ENCODE results near the gene EXOC1. TPM values are rescaled to one million over a fixed set of nuclear protein-coding genes. Genes with fewer than 3 reads are reported as not detected.

EXOC1 gene
- total and polyA plus RNA-seq, 12 donors = 14.2 to 44.2 (median 29.2) TPM

- Histone ChIP-seq H3K4me1 (replicated peaks in 1 of 2) (peaks cover 17 to 25% of the 10 kb centered on the region in 2 donors), H3K27ac (peak overlapping the region in 3 of 5 donors; percentile 46 to 61 (median 53)), H3K9me3 (replicated peaks in 1 of 3) (no peaks in the 10 kb centered on the region), H3K4me3 (no peak overlapping the region), H3K27me3 (no peaks in the 10 kb centered on the region), H3K36me3 (replicated peaks in 1 of 2) (peaks cover 0 to 16% of the 10 kb centered on the region in 2 donors)
- 33 to 44% (median 34%) methylated on average over 2 of the region's 2 CpGs for WGBS, 4 donors
- DNase-seq = no peak
- TF ChIP-seq, protein P1, sequence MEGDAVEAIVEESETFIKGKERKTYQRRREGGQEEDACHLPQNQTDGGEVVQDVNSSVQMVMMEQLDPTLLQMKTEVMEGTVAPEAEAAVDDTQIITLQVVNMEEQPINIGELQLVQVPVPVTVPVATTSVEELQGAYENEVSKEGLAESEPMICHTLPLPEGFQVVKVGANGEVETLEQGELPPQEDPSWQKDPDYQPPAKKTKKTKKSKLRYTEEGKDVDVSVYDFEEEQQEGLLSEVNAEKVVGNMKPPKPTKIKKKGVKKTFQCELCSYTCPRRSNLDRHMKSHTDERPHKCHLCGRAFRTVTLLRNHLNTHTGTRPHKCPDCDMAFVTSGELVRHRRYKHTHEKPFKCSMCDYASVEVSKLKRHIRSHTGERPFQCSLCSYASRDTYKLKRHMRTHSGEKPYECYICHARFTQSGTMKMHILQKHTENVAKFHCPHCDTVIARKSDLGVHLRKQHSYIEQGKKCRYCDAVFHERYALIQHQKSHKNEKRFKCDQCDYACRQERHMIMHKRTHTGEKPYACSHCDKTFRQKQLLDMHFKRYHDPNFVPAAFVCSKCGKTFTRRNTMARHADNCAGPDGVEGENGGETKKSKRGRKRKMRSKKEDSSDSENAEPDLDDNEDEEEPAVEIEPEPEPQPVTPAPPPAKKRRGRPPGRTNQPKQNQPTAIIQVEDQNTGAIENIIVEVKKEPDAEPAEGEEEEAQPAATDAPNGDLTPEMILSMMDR (IDR thresholded peaks at IDR 0.05) = no peak
- TF ChIP-seq POLR2A (IDR thresholded peaks at IDR 0.05) = no peak
- intact Hi-C loops (cut with DNase I) = no loop called here
Measured at GRCh38 chr4:55865228-55865806, 11.9 kb downstream of the EXOC1 start.

GRCh38 chr4:55866290-55866907 lies 13.0 kb downstream of the EXOC1 start:
- peak in 1 of 7 donors; percentile 17 for DNase-seq
- Histone ChIP-seq H3K27me3 (no peaks in the 10 kb centered on the region), H3K36me3 (replicated peaks in 1 of 2) (peaks cover 0 to 22% of the 10 kb centered on the region in 2 donors), H3K9me3 (replicated peaks in 1 of 3) (no peaks in the 10 kb centered on the region), H3K4me1 (replicated peaks in 1 of 2) (peaks cover 17 to 25% of the 10 kb centered on the region in 2 donors), H3K4me3 (no peak overlapping the region), H3K27ac (peak overlapping the region in 3 of 5 donors; percentile 31 to 61 (median 46))
- intact Hi-C loops (cut with DNase I) = no loop called here
- TF ChIP-seq, protein P1 (IDR thresholded peaks at IDR 0.05) = no peak
- no peak for TF ChIP-seq POLR2A (IDR thresholded peaks at IDR 0.05)
- 47 to 56% (median 52%) methylated on average over 2 of the region's 2 CpGs for WGBS, 4 donors

DNA sequence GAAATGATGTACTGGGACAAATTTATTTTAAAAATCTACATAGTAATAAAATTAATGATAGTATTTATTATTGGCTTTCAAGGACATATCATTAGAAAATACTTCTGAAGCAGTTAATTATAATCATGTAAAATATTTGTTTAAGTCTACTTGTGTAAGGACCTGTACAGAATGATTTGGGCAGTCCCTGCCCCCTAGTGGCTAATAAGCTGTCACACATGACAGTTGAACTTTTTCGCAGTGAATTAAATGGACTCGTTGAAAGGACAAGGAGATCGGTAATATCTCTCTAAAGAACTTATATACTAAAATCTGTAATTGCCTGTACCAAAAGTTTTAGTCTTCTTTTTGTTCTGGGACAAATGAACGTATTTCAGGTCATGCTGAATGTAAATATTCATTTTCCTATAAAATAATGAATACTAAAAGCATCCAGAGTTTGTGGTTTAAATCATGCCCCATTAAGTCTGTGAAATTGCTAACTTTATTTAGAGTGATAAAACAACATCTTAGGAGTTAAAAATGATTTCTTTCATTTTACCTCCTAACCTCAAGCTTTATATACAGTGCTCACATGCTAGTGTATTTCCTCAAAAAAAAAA lies 13.6 kb downstream of the EXOC1 start:
- intact Hi-C loops (cut with DNase I) = no loop called here
- H3K27ac ChIP-seq = no peak overlapping the region
- H3K9me3 ChIP-seq (replicated peaks in 1 of 3) = no peaks in the 10 kb centered on the region
- no peak overlapping the region for H3K4me3 ChIP-seq
- H3K36me3 ChIP-seq (replicated peaks in 1 of 2) = peaks cover 0 to 29% of the 10 kb centered on the region in 2 donors
- 11 to 28% (median 20%) methylated on average over 4 of the region's 4 CpGs for WGBS, 4 donors
- peaks cover 17 to 25% of the 10 kb centered on the region in 2 donors for H3K4me1 ChIP-seq (replicated peaks in 1 of 2)
- no peaks in the 10 kb centered on the region for H3K27me3 ChIP-seq
- TF ChIP-seq, protein P1 (IDR thresholded peaks at IDR 0.05) = peak; percentile 59 to 83 (median 70)
- no peak for TF ChIP-seq POLR2A (IDR thresholded peaks at IDR 0.05)
- peak in 4 of 7 donors; percentile 17 to 41 (median 22) for DNase-seq

DNA sequence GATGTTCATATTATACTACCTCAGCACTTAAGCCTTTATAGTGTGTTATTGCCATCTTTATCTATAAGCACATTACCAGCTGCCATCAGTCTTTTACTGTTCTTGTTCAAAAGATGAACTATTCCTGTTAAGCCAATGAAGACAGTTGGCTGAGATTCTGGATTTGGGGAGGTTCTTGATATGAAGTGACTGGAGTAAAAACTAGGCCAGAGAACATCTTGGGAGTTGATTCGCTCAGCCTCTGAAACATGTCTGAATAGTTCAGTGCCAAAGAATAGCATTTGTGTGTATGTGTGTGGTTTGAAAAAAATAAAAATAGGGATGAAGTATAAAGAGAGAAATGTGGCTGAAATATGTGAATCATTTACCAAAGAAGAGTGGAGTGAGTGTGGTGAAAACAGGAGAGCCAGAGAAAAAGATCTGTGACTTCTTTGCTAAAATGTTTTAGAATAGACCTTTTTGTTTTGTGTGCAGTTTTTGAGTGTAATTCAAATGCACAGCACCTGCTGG lies 15.2 kb downstream of the EXOC1 start:
- Histone ChIP-seq H3K27ac (no peak overlapping the region), H3K36me3 (replicated peaks in 1 of 2) (peaks cover 0 to 42% of the 10 kb centered on the region in 2 donors), H3K4me1 (replicated peaks in 1 of 2) (peaks cover 17 to 25% of the 10 kb centered on the region in 2 donors), H3K4me3 (no peak overlapping the region), H3K9me3 (replicated peaks in 1 of 3) (no peaks in the 10 kb centered on the region), H3K27me3 (no peaks in the 10 kb centered on the region)
- TF ChIP-seq, protein P1 (IDR thresholded peaks at IDR 0.05) = no peak
- no peak for TF ChIP-seq POLR2A (IDR thresholded peaks at IDR 0.05)
- no peak for DNase-seq
- WGBS, 4 donors = 96 to 100% (median 100%) methylated on average over 1 of the region's 1 CpG
- intact Hi-C loops (cut with DNase I) = no loop called here

Data from adrenal gland (tissue), 12 donors.